ENCODE results near the gene OTOP1. TPM values are rescaled to one million over a fixed set of nuclear protein-coding genes. Genes with fewer than 3 reads are reported as not detected.

Gene OTOP1
- total and polyA plus RNA-seq, 9 donors, result not detected

DNA sequence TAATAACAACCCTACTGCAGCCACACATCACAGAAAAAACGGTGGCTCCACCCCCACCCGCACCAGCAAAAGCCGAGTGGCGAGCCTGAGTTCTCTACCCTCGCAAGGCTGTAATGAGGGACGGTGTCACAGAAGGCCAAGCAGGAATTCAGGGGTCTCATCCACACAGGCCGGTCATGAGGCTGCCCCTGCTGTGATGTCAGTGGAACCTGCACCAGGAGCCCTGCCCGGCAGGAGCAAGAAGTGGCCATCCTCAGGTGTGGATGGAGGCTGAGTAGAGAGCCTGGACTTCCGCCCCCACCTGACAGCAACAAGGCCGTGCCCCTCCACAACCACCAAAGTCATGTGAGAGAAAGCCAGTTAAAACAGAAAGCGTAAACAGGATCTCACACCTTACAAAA is 42.6 kb upstream of the OTOP1 start:
- no peaks in the 10 kb centered on the region for H3K9me3 ChIP-seq
- no peak overlapping the region for H3K4me3 ChIP-seq
- H3K4me1 ChIP-seq (ENCODE audit: insufficient read depth), result no peaks in the 10 kb centered on the region
- TF ChIP-seq POLR2A (IDR thresholded peaks at IDR 0.05), result no peak
- TF ChIP-seq EP300 (IDR thresholded peaks at IDR 0.05), result no peak
- TF ChIP-seq, protein P1, sequence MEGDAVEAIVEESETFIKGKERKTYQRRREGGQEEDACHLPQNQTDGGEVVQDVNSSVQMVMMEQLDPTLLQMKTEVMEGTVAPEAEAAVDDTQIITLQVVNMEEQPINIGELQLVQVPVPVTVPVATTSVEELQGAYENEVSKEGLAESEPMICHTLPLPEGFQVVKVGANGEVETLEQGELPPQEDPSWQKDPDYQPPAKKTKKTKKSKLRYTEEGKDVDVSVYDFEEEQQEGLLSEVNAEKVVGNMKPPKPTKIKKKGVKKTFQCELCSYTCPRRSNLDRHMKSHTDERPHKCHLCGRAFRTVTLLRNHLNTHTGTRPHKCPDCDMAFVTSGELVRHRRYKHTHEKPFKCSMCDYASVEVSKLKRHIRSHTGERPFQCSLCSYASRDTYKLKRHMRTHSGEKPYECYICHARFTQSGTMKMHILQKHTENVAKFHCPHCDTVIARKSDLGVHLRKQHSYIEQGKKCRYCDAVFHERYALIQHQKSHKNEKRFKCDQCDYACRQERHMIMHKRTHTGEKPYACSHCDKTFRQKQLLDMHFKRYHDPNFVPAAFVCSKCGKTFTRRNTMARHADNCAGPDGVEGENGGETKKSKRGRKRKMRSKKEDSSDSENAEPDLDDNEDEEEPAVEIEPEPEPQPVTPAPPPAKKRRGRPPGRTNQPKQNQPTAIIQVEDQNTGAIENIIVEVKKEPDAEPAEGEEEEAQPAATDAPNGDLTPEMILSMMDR (IDR thresholded peaks at IDR 0.05), result no peak
- no peak for DNase-seq
- 92 to 94% (median 93%) methylated on average over 11 of the region's 11 CpGs for WGBS, 3 donors
- H3K27ac ChIP-seq, result no peak overlapping the region
- H3K27me3 ChIP-seq, result no peaks in the 10 kb centered on the region
- H3K36me3 ChIP-seq, result no peaks in the 10 kb centered on the region
- intact Hi-C loops (cut with DNase I), result no loop called here

DNA sequence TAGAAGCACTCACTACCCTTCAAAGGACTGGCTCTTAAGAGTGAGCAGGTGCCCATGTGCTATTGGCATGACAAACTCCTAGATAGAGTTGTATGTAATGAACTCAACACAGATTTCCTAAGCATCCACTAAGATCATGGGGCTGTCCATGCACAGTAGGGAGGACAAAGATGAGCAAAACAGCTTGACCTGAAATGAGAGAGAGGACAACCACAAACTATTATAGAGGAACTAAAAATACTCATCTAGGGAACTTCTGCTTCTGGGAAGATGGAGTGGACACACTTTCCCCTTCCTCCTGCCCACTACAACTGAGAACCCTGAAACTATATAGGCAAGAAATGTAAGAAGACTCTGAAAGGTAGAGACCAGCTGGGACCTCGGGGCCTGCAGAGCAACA is 42.0 kb upstream of the OTOP1 start:
- TF ChIP-seq EP300 (IDR thresholded peaks at IDR 0.05) (no peak), POLR2A (IDR thresholded peaks at IDR 0.05) (no peak)
- TF ChIP-seq, protein P1 (IDR thresholded peaks at IDR 0.05), result no peak
- Histone ChIP-seq H3K27ac (no peak overlapping the region), H3K36me3 (no peaks in the 10 kb centered on the region), H3K27me3 (no peaks in the 10 kb centered on the region), H3K4me1 (ENCODE audit: insufficient read depth) (no peaks in the 10 kb centered on the region), H3K9me3 (no peaks in the 10 kb centered on the region), H3K4me3 (no peak overlapping the region)
- no peak for DNase-seq
- intact Hi-C loops (cut with DNase I), result no loop called here
- WGBS, 3 donors, result 80 to 98% (median 96%) methylated on average over 1 of the region's 1 CpG

DNA sequence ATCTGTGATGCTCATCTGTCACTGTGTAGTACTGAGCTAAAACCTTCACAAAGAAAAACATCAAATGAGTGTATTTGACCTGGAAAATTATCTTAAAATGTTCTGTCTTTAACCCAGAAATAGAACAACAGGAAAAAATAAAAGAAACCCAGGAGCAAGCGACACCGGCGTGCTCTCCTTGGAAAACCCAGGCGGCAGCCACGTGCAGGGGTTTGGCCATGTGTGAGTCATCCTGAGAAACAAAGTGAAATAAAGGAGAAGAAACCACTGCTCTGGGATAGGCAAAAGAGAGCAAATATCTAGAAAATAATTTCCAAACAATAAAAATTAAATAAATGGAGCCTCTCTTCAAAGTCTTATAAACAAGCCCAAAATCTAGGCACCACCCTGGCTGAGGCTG is 41.3 kb upstream of the OTOP1 start:
- H3K27me3 ChIP-seq, result no peaks in the 10 kb centered on the region
- intact Hi-C loops (cut with DNase I), result no loop called here
- no peak overlapping the region for H3K27ac ChIP-seq
- no peaks in the 10 kb centered on the region for H3K9me3 ChIP-seq
- no peak for DNase-seq
- no peak for TF ChIP-seq EP300 (IDR thresholded peaks at IDR 0.05)
- TF ChIP-seq, protein P1 (IDR thresholded peaks at IDR 0.05), result no peak
- TF ChIP-seq POLR2A (IDR thresholded peaks at IDR 0.05), result no peak
- H3K36me3 ChIP-seq, result no peaks in the 10 kb centered on the region
- 35 to 60% (median 42%) methylated on average over 5 of the region's 5 CpGs for WGBS, 3 donors
- H3K4me1 ChIP-seq (ENCODE audit: insufficient read depth), result no peaks in the 10 kb centered on the region
- H3K4me3 ChIP-seq, result no peak overlapping the region

DNA sequence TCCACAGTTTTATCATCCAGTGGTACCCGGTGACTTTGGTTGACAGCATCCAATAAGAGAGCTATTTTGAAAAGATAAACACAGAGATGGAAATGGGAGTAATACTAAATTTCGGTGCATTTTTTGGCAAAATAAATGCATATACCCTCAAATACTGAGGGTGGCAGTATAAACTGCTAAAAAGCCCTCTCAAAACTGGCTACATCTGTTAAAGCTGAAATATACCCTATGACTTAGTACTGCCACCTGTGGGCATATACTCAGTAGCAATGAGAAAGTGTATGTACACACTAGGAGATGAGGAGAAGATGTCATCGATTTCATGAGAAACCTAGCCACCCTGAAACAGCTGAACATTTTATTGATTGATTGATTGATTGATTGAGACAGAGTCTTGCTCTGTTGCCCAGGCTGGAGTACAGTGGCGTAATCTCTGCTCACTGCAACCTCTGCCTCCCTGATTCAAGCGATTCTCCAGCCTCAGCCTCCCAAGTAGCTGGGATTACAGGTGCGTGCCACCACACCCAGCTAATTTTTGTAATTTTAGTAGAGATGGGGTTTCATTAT is 33.5 kb upstream of the OTOP1 start:
- Histone ChIP-seq H3K27me3 (no peaks in the 10 kb centered on the region), H3K27ac (no peak overlapping the region), H3K36me3 (no peaks in the 10 kb centered on the region), H3K9me3 (no peaks in the 10 kb centered on the region), H3K4me3 (no peak overlapping the region), H3K4me1 (ENCODE audit: insufficient read depth) (no peaks in the 10 kb centered on the region)
- no peak for TF ChIP-seq EP300 (IDR thresholded peaks at IDR 0.05)
- TF ChIP-seq, protein P1 (IDR thresholded peaks at IDR 0.05), result peak in 2 of 3 donors; percentile 26
- 51 to 71% (median 58%) methylated on average over 6 of the region's 6 CpGs for WGBS, 3 donors
- DNase-seq, result no peak
- intact Hi-C loops (cut with DNase I), result no loop called here
